ENCODE results near the gene MAPK8IP1. TPM values are rescaled to one million over a fixed set of nuclear protein-coding genes. Genes with fewer than 3 reads are reported as not detected.
A peak's percentile ranks its signal among the peaks of the same experiment; 100 is the strongest.
"Not testable (repeated sequence)": the region's sequence is repeated elsewhere in the genome, so short reads cannot be mapped to it uniquely, and the experiment has no call there.

The MAPK8IP1 gene
- total RNA-seq = 2.2 and 3.1 TPM in 2 replicates

DNA sequence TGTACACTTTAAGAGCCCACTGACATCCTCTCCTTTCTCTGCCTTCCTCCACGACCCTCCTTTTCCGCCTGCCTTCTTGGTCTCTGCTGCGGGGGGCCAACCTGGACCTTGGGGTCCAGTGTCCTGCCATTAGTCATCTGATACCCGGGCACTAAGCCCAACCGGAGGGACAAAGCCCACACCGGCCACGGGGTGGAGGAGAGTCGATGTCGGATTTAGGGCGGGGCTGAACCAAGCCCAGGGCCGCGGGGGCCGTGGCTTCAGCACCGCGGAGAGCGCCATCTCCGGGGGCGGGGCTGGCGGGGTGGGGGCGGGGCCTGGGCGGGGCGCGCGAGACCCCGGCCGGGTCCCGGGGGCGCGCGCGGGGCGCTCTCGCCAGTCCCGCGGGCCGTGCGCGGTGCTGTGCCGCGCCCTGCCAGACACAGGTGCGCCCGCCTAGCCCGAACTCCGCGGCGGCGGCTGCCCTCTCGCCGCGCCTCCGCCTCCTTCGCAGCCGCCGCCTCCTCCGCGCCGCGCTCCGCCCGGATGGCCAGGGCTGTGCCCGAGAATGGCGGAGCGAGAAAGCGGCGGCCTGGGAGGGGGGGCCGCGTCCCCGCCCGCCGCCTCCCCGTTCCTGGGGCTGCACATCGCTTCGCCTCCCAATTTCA is at the start of gene MAPK8IP1:
MAPK8IP1 (plus strand) TSS at position 378 of the 647 bp plus-strand sequence; CDS start at position 548, 170 bp downstream.
- peak; percentile 57 for DNase-seq

DNA sequence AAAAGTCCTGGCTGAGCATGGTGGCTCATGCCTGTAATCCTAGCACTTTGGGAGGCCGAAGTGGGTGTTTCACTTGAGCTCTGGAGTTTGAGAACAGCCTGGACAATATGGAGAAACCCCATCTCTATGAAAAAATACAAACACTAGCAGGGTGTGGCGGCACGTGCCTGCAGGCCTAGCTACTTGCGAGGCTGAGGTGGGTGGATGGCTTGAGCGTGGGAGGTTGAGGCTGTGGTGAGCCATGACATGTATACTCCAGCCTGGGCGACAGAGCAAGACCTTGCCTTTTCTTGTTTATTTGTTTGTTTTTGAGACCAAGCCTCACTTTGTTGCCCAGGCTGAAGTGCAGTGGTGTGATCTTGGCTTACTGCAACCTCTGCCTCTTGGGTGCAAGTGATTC is 46.2 kb upstream of the MAPK8IP1 start:
- DNase-seq = no peak

DNA sequence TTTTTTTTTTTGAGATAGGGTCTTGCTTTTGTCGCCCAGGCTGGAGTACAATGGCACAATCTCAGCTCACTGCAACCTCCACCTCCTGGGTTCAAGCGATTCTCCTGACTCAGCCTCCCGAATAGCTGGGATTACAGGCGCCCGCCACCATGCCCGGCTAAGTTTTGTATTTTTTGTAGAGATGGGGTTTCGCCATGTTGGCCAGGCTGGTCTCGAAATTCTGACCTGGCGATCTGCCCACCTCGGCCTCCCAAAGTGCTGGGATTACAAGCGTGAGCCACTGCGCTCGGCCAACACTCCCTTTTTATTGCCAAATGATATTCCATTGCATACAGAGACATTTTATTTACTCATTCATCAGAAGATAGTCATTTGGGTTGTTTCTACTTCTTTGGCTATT is 45.2 kb upstream of the MAPK8IP1 start:
- DNase-seq = not testable (repeated sequence)

DNA sequence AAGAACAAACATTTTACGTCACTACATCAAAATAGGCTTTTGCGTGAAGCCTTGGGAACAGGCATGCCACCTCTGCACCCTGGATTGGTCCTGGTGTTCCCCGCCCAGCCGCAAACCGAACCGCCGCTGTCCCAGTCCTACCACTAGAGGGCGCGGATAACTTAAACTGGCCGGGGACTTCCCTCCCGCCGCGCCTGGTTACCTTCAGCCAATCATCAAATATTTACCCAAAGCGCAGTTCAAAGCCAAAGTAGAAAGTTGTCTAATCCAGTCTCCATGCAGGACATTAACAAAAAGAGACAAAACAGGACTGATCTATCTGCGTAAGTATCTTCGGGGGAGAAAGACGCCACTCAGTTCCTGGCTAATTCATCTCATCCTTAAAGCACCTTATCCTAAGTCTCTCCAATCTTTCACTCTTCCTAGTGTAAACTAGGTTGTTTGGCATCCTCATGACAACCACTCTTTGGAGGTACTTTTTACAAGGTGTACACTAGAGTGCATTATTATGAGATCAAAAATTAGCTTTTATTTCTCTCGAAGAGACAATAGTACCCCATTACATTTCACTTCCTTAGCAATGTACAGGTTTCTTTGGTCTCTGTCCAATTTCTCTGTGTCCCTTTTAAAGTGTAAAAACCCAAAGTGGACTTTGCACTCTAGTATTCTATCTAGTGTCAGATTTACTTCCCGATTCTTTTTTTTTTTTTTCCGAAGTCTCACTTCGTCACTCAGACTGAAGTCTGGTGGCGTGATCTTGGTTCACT is 42.1 kb upstream of the MAPK8IP1 start:
- peak; percentile 92 for DNase-seq

DNA sequence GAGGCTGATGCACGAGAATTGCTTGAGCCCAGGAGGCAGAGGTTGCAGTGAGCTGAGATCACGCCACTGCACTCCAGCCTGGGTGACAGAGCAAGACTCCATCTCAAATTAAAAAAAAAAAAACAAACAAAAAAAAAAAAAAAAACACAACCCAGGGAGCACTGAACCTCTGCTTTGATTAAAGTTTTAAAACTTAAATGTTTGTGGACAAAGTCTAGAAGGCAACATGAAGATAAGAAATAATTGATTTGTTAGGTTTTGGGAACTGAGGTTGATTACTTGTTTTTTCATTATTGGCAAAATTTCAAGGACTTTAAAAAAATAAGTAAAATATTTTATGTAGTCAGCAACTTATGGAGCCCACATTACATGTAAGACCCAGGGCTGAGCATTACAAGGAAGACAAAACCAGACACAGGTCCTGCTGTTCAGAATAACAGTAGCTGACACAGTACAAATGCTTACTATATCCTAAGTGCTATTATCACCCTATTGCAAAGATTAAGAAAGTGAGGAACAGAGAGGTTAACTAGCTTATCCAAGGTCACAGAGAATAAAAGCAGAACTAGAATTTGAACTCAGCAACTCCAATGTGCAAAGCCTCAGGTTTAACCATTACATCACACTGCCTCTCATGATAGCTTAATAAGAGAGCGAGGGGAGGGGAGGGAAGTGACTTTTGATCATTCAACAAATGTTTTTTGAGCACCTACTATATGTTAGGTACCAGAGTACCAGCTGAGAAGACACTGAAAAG is 40.5 kb upstream of the MAPK8IP1 start:
- DNase-seq = no peak

DNA sequence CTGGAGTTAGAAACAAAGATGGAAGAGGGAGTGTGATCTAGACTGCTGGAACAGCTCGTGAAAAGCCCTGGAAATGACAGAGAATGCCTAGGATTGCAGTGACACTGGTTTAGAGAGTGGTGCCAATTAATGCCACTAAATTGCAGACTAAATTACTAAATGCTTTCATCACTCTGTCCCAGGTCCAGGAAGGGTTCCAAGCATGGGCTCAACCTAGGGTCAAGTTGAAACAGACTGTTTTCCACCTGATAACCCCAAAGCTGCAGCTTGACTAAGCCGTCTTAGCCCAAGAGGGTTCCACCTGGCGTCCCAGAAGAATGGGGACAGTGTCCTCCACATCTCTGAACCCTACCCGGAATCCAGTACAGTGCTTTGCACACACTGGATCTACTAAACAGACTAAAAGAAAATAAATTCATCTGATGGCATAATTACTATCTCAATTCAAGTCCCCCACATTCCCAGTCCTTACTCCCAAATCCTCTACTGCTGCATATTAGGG is 39.2 kb upstream of the MAPK8IP1 start:
- DNase-seq = no peak

DNA sequence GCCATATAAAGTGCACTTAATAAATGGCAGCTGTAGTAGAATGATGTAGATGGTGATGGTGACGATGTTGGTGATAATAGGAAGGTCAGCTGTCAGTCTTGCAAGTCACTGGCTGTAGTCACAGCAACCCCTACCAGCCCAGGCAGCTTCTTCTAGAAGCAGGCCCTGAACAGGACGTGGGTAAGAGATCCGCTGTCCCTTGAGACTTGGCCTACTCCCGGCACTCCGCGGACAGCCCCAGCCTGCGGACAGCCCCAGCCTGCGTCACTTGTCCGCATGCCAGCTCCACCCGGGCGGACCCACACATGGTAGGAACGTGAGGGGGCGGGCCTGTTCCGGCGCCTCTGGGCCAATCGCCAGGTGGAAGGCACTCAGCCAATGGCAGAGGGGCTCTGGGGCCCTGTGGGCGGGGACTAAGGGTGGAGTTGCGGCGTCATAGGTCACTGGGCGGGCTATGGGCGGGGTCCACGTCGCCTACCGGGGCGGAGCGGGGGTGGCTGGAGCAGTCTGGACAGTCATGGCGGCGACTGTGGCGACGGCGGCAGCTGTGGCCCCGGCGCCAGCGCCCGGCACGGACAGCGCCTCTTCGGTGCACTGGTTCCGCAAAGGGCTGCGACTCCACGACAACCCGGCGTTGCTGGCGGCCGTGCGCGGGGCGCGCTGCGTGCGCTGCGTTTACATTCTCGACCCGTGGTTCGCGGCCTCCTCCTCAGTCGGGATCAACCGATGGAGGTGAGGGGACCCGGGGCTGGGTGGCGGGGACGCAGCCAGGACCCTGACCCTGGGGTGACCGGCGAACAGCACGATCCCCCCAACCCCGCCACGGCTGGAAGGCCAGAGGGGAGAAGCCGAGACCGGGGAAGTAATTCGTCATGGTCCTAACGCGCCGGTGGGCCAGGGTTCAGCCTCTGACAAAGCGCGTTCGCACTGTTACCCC is 38.2 kb upstream of the MAPK8IP1 start, which contains the start of gene CRY2:
CRY2 (plus strand) TSS at position 502 of the 937 bp plus-strand sequence; CDS start at position 518, 16 bp downstream.
- DNase-seq = peak; percentile 99

DNA sequence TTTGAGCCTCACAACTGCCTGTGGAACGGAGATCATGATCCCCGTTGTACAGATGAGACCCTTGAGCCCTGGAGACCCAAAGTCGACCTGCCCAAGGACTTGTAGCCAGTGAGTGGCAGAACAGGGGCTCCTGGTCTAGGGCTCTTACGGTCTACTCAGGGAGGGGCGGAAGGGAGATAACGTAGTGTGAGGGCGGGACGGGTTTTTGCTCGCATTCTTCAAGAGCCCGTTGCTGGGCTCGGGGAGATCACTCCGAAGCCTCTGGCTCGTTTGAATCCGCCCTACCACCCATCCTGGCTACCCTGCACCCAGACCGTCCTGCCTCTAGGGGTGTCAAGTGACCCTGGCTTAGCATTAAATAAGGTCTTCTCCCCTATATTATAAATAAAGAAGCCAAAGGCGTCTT is 37.5 kb upstream of the MAPK8IP1 start:
- peak; percentile 79 for DNase-seq

DNA sequence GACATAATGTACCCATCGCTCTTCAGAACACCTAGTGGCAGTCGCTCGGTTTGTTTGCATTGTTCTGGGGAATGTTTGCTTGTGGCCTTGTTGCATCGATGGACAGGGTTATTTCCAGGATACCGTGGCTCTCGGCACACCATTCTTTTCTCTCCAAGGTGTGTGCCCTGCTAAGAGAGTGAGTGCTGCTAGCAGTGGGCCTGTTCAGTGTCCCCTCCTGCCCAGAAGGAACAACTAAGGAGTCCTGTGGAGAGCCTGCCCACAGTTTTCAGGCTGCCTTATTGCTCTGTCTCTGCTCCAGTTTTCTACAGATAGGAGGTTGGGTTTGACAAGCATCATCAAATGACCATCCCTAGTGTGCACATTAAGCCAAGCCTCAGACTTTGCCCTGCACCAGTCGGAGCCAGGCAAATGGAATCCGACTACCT is 36.8 kb upstream of the MAPK8IP1 start:
- no peak for DNase-seq

DNA sequence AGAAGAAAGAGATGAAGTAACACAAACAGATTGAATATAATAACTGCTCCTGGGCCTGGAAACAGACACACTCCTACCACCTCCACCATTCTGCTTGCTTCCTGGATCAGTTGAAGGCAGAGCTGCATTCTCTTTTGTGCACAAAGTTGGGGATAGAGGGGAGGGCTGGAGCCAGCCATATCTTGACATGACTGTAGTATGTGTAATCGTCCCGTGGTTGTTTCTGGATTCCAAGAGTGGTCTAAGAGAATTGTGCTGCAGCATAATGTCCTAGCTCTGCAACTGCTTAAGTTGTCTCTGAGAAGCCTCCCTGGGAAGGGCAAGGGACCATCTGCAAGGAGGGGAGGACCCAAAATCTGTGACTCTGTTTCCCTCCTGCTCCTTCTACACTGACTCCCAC is 35.0 kb upstream of the MAPK8IP1 start:
- DNase-seq = no peak

DNA sequence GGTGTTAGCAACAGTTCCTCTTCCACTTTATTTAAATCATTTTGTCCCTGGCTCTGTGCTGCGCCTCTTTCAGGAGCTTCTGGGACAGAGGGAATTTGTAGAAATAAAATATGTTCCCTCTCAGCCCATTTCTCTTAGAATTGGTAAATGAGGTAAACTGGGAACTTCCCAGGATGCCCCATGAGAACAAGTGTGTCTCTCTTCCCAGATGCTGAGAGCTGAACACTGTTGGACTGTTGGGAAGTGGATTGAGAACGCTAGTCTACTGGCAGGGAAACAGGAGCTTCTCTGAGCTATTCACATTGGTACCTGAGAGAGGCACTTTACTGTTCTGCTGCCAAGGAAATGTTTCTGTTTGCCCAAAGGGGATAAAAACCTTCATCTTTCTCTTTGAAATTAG is 34.2 kb upstream of the MAPK8IP1 start:
- DNase-seq = no peak

DNA sequence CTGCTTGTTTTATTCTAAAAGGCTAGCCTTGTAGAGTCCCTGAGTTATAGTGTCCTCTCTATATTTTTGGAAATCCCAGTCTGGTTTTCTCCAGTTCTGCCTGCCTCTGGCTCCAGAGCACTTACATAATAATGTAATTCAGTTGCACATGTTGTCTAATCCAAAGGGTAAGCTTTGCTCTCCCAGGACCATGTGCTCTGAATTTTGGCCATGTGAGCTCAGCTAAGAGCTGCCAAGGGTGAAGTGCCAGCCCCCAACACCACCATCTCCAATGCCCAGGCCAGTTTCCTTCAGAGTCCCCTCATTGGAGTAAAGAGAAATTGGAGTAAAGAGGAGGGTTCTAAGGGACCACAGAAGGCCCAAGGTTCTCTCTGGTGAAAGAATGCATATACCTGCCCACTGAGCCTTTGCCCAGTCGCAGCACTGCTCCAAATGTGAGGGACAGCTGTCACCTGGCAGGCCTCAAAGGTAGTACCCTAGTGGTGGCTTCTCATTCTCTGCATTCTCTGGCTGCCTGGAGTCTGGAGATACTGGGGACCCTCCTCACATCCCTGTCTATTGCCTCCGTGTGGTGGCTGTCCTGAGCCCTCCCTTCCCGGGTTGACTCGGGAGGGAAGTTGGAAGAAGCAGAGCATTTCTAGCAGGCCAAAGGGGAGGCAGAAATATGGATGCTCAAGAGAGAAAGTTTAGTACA is 33.3 kb upstream of the MAPK8IP1 start:
- DNase-seq = no peak

DNA sequence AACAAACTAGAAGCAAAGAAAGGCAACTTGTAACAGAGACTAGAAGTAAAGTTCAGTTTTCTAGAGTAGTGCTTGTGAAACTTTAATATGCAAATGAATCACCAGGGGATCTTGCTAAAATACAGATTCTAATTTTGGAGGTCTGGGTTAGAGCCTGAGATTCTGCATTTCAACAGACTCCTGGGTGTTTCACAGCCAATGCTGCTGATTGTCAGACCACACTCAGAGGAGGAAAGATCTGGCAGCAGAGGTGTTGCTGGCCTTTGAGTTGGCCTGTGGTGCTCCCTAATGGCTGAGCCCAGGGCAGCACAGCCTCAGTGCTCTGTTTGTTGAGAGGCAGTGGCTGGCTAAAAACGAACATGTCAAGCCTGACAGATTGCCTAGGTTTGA is 32.7 kb upstream of the MAPK8IP1 start:
- DNase-seq = no peak

DNA sequence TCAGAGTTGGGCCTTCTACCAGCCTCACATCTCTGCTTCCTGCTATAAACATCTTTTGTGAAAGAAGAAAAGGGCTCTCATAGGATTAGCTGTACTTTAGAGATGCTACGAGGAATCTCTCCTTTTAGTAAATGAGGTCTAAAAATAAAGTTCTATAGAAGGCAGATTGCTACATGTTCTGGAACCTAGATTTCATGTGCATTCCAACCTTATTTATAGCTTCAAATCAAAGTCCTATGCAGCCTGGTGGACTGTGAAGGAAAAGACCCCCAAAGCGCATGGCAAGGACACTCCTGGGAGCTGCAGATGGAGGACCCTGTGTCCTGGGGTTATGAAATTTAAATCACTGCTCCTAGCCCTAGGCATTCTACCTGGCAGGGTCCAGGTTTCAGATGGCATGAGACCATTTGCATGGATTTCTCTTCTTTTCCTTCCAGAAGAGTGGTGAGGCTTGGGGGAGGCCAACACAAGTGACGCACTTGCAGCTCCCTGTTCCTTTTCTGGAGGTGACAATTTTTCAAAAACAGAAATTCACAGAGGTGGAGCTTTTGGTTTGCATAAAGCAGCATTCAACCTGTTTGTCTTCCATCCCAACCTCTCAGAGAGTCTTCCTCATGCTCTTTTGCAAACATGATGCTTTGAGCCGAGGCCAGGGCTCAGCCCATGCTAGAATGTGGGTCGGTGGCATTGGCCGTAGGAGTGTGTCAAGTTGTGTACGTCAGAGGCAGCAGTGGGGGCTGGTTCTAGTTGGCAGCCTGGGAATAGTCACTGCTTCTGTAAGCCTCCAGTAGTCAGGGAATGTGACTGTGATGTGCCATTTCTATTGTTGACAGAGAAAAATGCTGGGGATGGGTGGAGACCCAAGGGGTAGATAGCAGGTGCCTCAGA is 31.9 kb upstream of the MAPK8IP1 start:
- no peak for DNase-seq

DNA sequence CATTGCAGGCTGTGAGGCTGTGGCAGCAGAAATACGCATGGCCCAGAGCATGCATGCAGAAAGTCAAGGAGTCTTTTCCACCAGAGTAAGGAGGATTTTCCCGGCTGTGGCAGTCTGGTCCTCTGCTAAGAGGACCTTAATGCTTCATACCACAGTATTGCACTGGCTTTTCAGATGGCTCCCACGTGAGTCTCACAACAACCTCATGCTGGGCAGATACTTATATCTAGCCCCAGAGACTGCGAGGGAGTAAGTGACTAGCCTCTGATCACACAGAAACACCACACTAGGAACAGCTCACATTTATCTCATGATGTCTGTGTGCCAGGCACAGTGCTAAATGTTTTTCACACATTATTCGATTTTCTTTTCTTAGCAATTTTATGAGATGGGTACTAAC is 30.1 kb upstream of the MAPK8IP1 start:
- DNase-seq = no peak

DNA sequence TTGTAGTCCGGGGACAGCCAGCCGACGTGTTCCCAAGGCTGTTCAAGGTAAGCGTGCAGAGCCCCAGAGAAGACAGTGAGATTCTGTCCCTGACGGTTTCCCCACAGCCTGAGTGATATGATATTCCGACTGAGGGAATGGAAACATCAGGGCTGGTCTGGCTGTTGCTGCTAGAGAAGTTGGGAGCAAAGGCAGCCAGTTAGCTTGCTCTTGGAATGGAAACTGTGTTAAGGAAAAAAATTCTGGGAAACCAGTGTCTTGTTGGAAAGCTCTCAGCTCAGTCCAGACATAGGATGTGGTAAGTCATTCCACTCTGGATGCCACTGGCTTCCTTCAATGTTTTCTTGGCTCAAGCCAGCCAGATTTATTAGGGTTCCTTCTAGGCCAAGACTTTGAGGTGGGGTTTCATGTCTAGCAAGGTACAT is 29.4 kb upstream of the MAPK8IP1 start:
- DNase-seq = no peak

DNA sequence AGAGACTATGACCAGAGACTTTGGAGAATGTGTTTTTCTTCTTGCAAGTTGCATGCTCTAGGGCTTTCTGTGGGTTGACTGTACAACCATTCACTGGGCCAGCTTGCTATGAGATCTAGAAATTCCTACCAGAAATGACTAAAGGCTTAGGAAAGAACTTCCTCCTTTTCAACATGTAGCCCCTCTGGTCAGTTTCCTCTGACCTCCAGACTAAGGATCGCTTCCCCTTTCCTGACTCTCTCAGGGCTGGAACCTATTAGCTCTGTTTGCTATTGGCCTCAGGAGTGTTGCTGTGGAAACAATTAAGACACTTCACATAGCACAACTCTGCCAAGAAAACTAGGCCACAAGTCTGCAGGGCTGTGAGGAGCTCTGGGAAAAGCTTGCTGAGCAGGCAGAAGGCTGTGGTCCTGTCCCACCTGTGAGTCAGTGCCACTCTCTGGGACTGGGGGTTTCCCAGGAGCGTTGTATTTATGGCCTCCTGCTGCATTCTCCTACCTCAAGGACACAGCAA is 27.4 kb upstream of the MAPK8IP1 start:
- peak; percentile 96 for DNase-seq

DNA sequence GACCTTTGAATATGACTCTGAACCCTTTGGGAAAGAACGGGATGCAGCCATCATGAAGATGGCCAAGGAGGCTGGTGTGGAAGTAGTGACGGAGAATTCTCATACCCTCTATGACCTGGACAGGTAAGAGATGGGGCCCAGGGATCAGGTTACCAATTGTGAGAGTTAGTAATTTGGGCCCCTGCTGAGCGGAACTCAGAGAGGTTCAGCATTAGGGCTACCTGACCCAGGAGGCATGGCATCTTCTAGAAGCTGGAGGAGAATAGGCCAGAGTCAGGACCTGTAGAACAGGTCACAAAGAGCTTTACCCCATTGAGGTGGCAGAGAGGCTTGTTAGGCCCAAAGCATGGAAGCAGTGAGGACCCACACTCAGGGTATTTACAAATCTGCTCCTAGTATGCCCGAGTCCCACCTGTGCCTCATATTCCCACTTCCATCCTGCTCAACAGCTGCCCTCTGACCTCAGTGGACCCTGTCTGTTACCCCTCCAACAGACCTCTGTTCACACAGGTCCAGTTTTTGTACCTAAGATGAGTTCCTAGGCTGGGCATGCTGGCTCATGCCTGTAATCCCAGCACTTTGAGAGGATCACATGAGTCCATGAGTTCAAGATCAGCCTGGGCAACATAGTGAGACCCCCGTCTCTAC is 26.6 kb upstream of the MAPK8IP1 start:
- DNase-seq = no peak

DNA sequence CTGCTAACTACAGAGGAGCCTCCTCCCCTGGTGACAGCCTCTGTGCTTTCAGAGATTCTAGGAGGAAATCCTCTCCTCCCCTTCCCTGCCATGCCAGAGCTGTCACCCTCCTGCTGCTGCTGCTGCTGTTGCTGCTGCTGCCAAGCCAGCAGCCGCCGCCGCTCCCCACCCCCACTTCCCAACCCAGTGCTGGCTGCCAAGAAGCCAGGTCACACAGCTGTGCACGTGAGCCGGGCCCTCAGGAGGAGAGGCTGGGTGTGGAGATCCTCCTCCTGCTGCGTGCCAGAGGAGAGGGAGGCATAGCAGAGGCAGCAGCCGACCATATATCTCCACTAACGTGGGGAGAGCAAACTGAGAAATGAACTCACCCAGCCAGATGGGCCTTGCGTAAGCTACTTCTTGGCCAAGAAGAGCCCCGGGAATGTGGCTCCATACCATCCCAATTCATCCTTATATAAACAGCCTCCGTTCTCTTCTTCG is 25.8 kb upstream of the MAPK8IP1 start:
- peak; percentile 90 for DNase-seq

Measured in dermis blood vessel endothelial cell (primary cell).